CD14-positive monocyte (primary cell): ENCODE measurements around the gene ZBED1. TPM values are rescaled to one million over a fixed set of nuclear protein-coding genes. Genes with fewer than 3 reads are reported as not detected.

ENCODE experiments used
- DNase-seq, 3 donors: peaks; one replicate each; pipeline ENCODE4 v3.0.0-alpha.2; 2011 to 2022
- H2AFZ ChIP-seq: 2 replicates; pipeline ENCODE4 v1.6.0; 2012; ENCODE audit warnings: mild to moderate bottlenecking, low read depth, low read length, inconsistent platforms; ENCODE audit not compliant: insufficient read depth, poor library complexity, severe bottlenecking
- H3K27ac ChIP-seq, 2 donors: 1 replicate in 1 of 2; 2 replicates in 1 of 2; pipeline ENCODE4 v1.5.1; 2012 to 2013; ENCODE audit warnings: low read length in 2 of 2, control low read depth in 1 of 2, inconsistent platforms in 1 of 2, low read depth in 1 of 2, mild to moderate bottlenecking in 1 of 2
- H3K27me3 ChIP-seq, 2 donors: one replicate each; pipeline versions ENCODE4 v1.6.0 to v1.6.1; 2011 to 2013; ENCODE audit warnings: low read length in 2 of 2; ENCODE audit not compliant: control insufficient read depth in 2 of 2, insufficient read depth in 2 of 2
- H3K36me3 ChIP-seq, 2 donors: replicated peaks in 1 of 2; 1 replicate in 1 of 2; 2 replicates in 1 of 2; pipeline versions ENCODE4 v1.5.1 to v1.6.1; 2012 to 2013; ENCODE audit warnings: low read length in 2 of 2, control low read depth in 1 of 2, inconsistent platforms in 1 of 2, mild to moderate bottlenecking in 1 of 2; ENCODE audit not compliant: insufficient read depth in 2 of 2, control insufficient read depth in 1 of 2
- H3K4me1 ChIP-seq, 2 donors: 1 replicate in 1 of 2; 2 replicates in 1 of 2; pipeline versions ENCODE4 v1.5.1 to v1.6.1; 2012 to 2013; ENCODE audit warnings: low read length in 2 of 2, control low read depth in 1 of 2, inconsistent platforms in 1 of 2, mild to moderate bottlenecking in 1 of 2, moderate library complexity in 1 of 2; ENCODE audit not compliant: insufficient read depth in 2 of 2, control insufficient read depth in 1 of 2
- H3K4me2 ChIP-seq: replicated peaks from 2 replicates; pipeline ENCODE3; 2012; ENCODE audit warnings: low read length, moderate library complexity, mild to moderate bottlenecking; ENCODE audit not compliant: poor library complexity, severe bottlenecking; ENCODE audit errors: extremely low read depth
- H3K4me3 ChIP-seq, 3 experiments: fragments of 200-600 bp in 1 of 3; sonication (generic) in 1 of 3; replicated peaks in 1 of 3; 1 replicate in 2 of 3; 2 replicates in 1 of 3; pipeline ENCODE4 v1.5.1; 2011 to 2013; ENCODE audit warnings: low read length in 3 of 3, mild to moderate bottlenecking in 3 of 3, control low read depth in 2 of 3, low read depth in 2 of 3, inconsistent platforms in 1 of 3, moderate library complexity in 1 of 3
- H3K79me2 ChIP-seq: 2 replicates; pipeline ENCODE4 v1.6.0; 2012; ENCODE audit warnings: mild to moderate bottlenecking, control low read depth, inconsistent platforms, low read length, moderate library complexity; ENCODE audit not compliant: insufficient read depth
- H3K9ac ChIP-seq: 2 replicates; pipeline ENCODE4 v1.6.0; 2017; ENCODE audit warnings: low read length, mild to moderate bottlenecking; ENCODE audit not compliant: insufficient read depth, poor library complexity, severe bottlenecking
- H3K9me3 ChIP-seq, 2 donors: replicated peaks in 1 of 2; 1 replicate in 1 of 2; 2 replicates in 1 of 2; pipeline versions ENCODE4 v1.5.1 to v1.6.1; 2012 to 2013; ENCODE audit warnings: low read length in 2 of 2, control low read depth in 1 of 2; ENCODE audit not compliant: control insufficient read depth in 1 of 2, insufficient read depth in 1 of 2
- H4K20me1 ChIP-seq: 2 replicates; pipeline ENCODE4 v1.6.0; 2012; ENCODE audit warnings: mild to moderate bottlenecking, low read length, control low read depth, moderate library complexity; ENCODE audit not compliant: insufficient read depth
- H3K27ac Mint-ChIP-seq, 7 donors: one replicate each; pipeline ENCODE4 v1.8.0; 2020; ENCODE audit warnings: mild to moderate bottlenecking in 7 of 7, mixed read lengths in 7 of 7, moderate library complexity in 6 of 7, inconsistent platforms in 2 of 7
- H3K27me3 Mint-ChIP-seq, 3 donors: one replicate each; pipeline ENCODE4 v1.8.0; 2021 to 2022; ENCODE audit warnings: low read depth in 3 of 3, mild to moderate bottlenecking in 3 of 3, mixed read lengths in 3 of 3, moderate library complexity in 3 of 3, inconsistent platforms in 1 of 3
- H3K36me3 Mint-ChIP-seq, 2 donors: one replicate each; pipeline ENCODE4 v1.8.0; 2020; ENCODE audit warnings: mixed read lengths in 2 of 2, inconsistent platforms in 1 of 2, mild to moderate bottlenecking in 1 of 2
- H3K4me1 Mint-ChIP-seq: one replicate; pipeline ENCODE4 v1.8.0; 2020; ENCODE audit warnings: mild to moderate bottlenecking, mixed read lengths
- H3K4me3 Mint-ChIP-seq, 2 donors: one replicate each; pipeline ENCODE4 v1.8.0; 2020; ENCODE audit warnings: mild to moderate bottlenecking in 2 of 2, mixed read lengths in 2 of 2, moderate library complexity in 1 of 2
- H3K9me3 Mint-ChIP-seq, 7 donors: one replicate each; pipeline ENCODE4 v1.8.0; 2020 to 2022; ENCODE audit warnings: mixed read lengths in 7 of 7, mild to moderate bottlenecking in 6 of 7, moderate library complexity in 6 of 7, inconsistent platforms in 2 of 7
- CTCF ChIP-seq: fragments of 200-600 bp; IDR thresholded peaks from one replicate; pipeline ENCODE4 v1.8.0; 2022; ENCODE audit warnings: antibody characterized with exemption, mild to moderate bottlenecking
- WGBS: methylation state at CpG from one replicate; pipeline ENCODE4 v1.1.5; 2013; ENCODE audit warnings: missing lambda C conversion rate; ENCODE audit not compliant: insufficient coverage; 5-methylcytosine and 5-hydroxymethylcytosine counted together
- intact Hi-C, 2 donors: fragments of 100-400 bp; cut with micrococcal nuclease; formaldehyde crosslinking; loops; one replicate each; pipeline versions ENCODE4 v1.15.0 to v1.15.1; 2023
- polyA plus RNA-seq, 3 donors: library from polyadenylated mRNA; depleted of rRNA in 1 of 3; unstranded in 2 of 3; stranded (reverse) in 1 of 3; fragments of 300-500 nt in 2 of 3; fragments of >200 nt in 1 of 3; fragmentation: Illumina TruSeq in 2 of 3; gene quantifications; 1 replicate in 2 of 3; 2 replicates in 1 of 3; pipeline ENCODE4 v1.2.3, GENCODE V29; 2012 to 2021

The ZBED1 gene
- polyA plus RNA-seq, 3 donors = 13.9 to 32.1 (median 23.1) TPM

- no peaks in the 10 kb centered on the region for H3K36me3 ChIP-seq
- H3K9me3 ChIP-seq = no peaks in the 10 kb centered on the region
- Mint-ChIP-seq H3K36me3 (no peaks in the 10 kb centered on the region), H3K27ac (no peak overlapping the region), H3K4me3 (no peak overlapping the region), H3K27me3 (peaks cover 0 to 4% (median 0%) of the 10 kb centered on the region in 3 donors), H3K4me1 (no peaks in the 10 kb centered on the region), H3K9me3 (peaks cover 0 to 8% (median 1%) of the 10 kb centered on the region in 7 donors)
- DNase-seq = no peak
- intact Hi-C loops = no loop called here
- H3K4me1 ChIP-seq = peaks cover 21% of the 10 kb centered on the region in 2 donors
- H3K27ac ChIP-seq = no peak overlapping the region
- no peaks in the 10 kb centered on the region for H3K27me3 ChIP-seq
- no peak overlapping the region for H2AFZ ChIP-seq
- no peak overlapping the region for H3K9ac ChIP-seq
- H3K79me2 ChIP-seq = no peaks in the 10 kb centered on the region
- H4K20me1 ChIP-seq = no peaks in the 10 kb centered on the region
- no peak for TF ChIP-seq CTCF
- H3K4me3 ChIP-seq = no peak overlapping the region
- H3K4me2 ChIP-seq = no peak overlapping the region
- 86% methylated on average over 1 of the region's 6 CpGs for WGBS
Observed at GRCh38 chrX:2523911-2524310, 23.1 kb upstream of the ZBED1 start.

GRCh38 chrX:2521927-2522386 is 21.2 kb upstream of the ZBED1 start:
- Histone ChIP-seq H3K79me2 (no peaks in the 10 kb centered on the region), H3K4me3 (no peak overlapping the region), H3K27ac (peak overlapping the region; percentile 86 to 91), H4K20me1 (no peaks in the 10 kb centered on the region), H3K4me2 (peak overlapping the region; percentile 8), H3K4me1 (peaks cover 21% of the 10 kb centered on the region in 2 donors), H2AFZ (no peak overlapping the region), H3K27me3 (no peaks in the 10 kb centered on the region), H3K36me3 (no peaks in the 10 kb centered on the region), H3K9ac (no peak overlapping the region), H3K9me3 (no peaks in the 10 kb centered on the region)
- Mint-ChIP-seq H3K9me3 (peaks cover 0 to 8% (median under 1%) of the 10 kb centered on the region in 7 donors), H3K36me3 (no peaks in the 10 kb centered on the region), H3K27ac (peak overlapping the region in 4 of 7 donors; percentile 79 to 94 (median 86)), H3K27me3 (peaks cover 2 to 6% (median 2%) of the 10 kb centered on the region in 3 donors), H3K4me3 (no peak overlapping the region), H3K4me1 (peaks cover 2% of the 10 kb centered on the region)
- peak; percentile 53 to 90 (median 61) for DNase-seq
- TF ChIP-seq CTCF = no peak
- 20% methylated on average over 1 of the region's 6 CpGs for WGBS
- intact Hi-C loops = no loop called here
